Hepatocyte (in vitro differentiated cells): ENCODE measurements around the gene OR13J1.

Experiments used
- CTCF ChIP-seq: fragments of 200-600 bp; sonication (generic); IDR thresholded peaks from 2 replicates; pipeline ENCODE4 v1.5.1; 2016; ENCODE audit warnings: antibody characterized with exemption, mild to moderate bottlenecking; ENCODE audit not compliant: poor library complexity
- EZH2 ChIP-seq: fragments of 200-600 bp; sonication (generic); IDR thresholded peaks from 2 replicates; pipeline ENCODE4 v1.6.1; 2016; ENCODE audit warnings: antibody characterized with exemption, mild to moderate bottlenecking, borderline replicate concordance
- EZH2phosphoT487 ChIP-seq: fragments of 200-600 bp; sonication (generic); IDR thresholded peaks from one replicate; pipeline ENCODE4 v1.6.1; 2018; ENCODE audit warnings: antibody characterized with exemption, mild to moderate bottlenecking, low read depth, moderate library complexity; ENCODE audit not compliant: unreplicated experiment, severe bottlenecking

GRCh38 chr9:35904338-35904737 is 34.1 kb upstream of the OR13J1 start:
- no peak for TF ChIP-seq CTCF
- no peak for TF ChIP-seq EZH2
- TF ChIP-seq EZH2phosphoT487: no peak
